ENCODE results near the gene SRC. TPM values are rescaled to one million over a fixed set of nuclear protein-coding genes. Genes with fewer than 3 reads are reported as not detected.

The SRC gene
- total RNA-seq, 3 donors from 2014 or later, result 111 to 155 (median 132) TPM

DNA sequence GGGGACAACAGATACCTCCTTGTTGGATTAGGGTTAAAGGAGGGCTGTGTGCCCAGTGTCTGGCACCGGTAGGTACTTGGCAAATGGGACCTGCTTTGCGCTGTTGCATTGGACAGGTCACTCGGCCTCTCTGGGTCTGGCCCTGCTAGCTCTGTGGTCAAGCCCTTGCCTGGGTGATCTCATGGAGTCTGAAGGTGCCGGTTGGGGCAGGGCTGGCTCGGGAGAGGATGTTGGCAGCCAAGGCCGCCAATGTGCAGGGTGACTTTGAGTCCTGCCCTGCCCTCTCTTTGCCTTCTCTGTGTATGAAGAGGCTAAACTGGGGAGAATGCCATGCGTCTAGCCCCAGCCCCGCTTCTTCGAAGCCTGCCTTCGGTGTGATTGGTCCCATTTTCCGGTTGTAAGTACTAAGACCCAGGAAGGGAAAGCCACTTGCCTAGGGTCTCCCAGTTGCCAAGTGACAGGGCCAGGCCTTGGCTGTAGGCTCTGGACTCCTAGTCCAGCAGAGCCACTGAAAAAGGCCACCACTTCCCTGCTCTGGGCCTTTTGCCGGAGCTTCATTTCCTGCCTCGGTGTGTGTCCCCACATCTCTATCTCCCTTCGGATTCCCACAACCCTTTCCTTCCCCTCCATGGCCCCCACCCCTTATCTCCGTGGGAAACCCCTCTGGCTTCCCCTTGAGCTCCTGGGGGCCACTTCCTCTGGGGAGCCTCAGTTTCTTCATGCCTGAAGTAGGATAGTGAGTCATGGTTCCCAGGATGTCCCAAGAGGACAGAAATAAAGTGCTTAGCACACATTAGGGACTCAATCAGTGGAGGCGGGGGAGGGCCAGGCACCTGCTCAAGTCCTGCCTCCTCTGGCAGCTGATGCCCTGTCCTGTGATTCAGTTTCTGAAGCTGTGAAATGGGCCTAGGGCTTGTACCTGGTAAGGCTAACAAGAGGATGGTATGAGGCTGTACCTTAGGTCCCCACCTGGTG lies 3.9 kb downstream of the SRC start:
- TF ChIP-seq, protein P1, sequence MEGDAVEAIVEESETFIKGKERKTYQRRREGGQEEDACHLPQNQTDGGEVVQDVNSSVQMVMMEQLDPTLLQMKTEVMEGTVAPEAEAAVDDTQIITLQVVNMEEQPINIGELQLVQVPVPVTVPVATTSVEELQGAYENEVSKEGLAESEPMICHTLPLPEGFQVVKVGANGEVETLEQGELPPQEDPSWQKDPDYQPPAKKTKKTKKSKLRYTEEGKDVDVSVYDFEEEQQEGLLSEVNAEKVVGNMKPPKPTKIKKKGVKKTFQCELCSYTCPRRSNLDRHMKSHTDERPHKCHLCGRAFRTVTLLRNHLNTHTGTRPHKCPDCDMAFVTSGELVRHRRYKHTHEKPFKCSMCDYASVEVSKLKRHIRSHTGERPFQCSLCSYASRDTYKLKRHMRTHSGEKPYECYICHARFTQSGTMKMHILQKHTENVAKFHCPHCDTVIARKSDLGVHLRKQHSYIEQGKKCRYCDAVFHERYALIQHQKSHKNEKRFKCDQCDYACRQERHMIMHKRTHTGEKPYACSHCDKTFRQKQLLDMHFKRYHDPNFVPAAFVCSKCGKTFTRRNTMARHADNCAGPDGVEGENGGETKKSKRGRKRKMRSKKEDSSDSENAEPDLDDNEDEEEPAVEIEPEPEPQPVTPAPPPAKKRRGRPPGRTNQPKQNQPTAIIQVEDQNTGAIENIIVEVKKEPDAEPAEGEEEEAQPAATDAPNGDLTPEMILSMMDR (IDR thresholded peaks at IDR 0.05), result no peak
- intact Hi-C loops (cut with DNase I, micrococcal nuclease), result no loop called here
- H3K4me3 ChIP-seq, result no peak overlapping the region
- DNase-seq (no peak), ATAC-seq (no peak)
- peaks cover 30% of the 10 kb centered on the region for H3K4me1 ChIP-seq (ENCODE audit: low read depth)
- no peaks in the 10 kb centered on the region for H3K9me3 ChIP-seq
- H3K36me3 ChIP-seq (ENCODE audit: low read depth), result no peaks in the 10 kb centered on the region

DNA sequence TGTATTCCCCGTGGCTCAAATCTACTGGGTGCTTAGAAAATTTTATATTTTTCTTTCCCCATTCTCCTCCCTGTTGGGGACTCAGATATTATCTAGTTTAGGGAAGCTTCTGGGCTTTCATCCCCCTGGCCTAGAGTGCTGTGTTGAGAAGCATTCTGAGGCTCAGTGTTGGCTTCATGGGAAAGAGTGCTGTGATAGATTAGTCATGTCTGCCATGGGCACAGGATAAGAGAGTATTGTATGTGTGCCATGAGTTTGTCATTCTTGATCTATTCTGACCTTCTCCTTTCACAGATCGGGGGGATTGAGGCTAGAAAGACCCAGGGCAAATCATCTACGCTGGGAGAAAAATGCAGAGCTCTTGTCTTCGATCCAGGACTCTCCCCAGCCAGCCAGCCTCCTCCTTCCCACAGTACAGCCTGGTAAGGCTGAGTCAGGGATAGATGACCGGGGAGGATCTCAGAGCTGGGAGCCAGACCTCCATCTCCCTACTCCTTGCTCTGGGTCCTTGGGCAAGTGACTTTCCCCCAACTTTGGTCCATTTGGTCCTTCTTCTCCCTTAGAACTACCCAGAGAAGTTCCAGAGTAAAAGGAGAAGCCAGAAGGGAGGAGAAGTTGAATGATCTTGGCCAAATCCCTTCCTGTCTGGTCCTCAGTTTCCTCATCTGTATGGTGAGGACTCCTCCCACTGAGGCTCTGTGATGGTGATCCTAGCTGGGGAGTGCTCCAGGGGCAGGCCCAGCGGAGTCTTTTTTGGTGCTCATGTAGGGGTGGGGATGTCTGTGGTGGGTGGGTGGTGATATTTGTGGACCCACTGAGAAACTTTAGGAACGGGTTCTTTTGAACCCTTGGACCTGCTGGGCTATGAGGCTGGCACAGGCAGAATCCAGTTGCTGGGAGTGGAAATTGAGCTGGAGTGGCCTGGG lies 5.0 kb downstream of the SRC start:
- Histone ChIP-seq H3K4me1 (ENCODE audit: low read depth) (peaks cover 33% of the 10 kb centered on the region), H3K36me3 (ENCODE audit: low read depth) (no peaks in the 10 kb centered on the region), H3K9me3 (no peaks in the 10 kb centered on the region), H3K4me3 (no peak overlapping the region)
- TF ChIP-seq, protein P1 (IDR thresholded peaks at IDR 0.05), result no peak
- DNase-seq, result no peak
- ATAC-seq, result no peak
- intact Hi-C loops (cut with DNase I, micrococcal nuclease), result no loop called here

DNA sequence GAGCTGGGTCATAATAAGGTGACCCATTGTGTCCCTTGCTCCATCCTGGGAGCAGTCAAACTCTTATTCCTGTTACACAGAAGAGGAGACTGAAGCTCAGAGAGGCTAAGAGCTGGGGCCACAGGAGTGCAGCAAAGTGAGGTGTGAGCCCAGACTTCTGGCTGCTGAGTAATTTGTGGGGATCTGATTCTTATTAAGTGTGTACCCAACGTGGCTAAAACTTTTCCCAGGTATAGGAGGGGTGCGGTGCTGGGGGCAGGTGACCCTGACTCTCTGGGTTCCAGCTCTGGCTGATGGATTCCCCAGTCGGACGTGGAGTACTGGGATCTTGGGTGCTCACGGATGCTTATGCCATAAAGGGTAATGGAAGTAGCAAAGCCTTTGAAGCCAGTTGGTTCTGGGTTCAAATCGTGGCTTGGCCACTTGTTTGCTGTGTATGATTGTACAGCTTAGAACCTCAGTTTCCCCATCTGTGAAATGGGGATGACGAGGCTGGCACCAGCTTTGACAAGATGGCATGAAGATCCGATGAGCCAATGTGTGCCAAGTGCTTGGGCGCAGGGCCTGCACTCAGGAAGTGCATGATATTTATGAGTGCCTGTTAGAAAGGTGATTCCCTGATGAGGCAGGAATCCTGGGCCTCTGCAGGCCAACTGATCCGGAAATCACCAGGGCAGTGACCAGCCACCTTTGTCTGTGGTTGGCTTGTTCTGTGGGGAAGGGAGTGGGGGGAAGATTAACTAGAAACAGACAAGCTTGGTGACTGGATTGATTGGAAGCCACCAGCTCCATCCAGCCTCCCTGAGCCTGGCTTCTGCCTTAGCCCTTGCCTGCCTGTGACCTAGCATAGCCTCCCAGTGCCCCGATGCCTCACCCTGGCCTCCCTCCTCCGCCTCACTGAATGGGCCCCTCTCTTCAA lies 6.0 kb downstream of the SRC start:
- intact Hi-C loops (cut with DNase I, micrococcal nuclease), result no loop called here
- DNase-seq, result no peak
- Histone ChIP-seq H3K4me3 (no peak overlapping the region), H3K9me3 (no peaks in the 10 kb centered on the region), H3K4me1 (ENCODE audit: low read depth) (peaks cover 28% of the 10 kb centered on the region), H3K36me3 (ENCODE audit: low read depth) (no peaks in the 10 kb centered on the region)
- TF ChIP-seq, protein P1 (IDR thresholded peaks at IDR 0.05), result no peak
- ATAC-seq, result no peak

DNA sequence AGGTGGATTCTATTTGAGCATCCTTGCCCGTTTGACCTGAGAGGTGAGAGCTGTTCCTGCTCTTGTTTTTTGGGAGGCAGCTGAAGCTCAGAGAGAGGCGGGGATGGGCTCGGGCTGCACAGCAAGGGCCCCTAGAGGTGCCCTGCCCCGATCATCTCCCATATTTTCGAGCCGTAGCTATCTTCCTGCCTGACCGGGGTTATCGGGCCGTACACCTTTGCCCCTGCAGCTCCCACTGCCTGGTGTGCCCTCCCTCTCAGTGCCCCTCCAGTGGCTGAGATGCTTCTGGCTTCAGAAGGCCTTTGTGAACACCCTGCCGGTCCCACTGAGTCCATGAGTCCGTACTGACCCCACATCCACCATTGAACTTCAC lies 6.7 kb downstream of the SRC start:
- TF ChIP-seq, protein P1 (IDR thresholded peaks at IDR 0.05), result no peak
- no peak for ATAC-seq
- no peaks in the 10 kb centered on the region for H3K9me3 ChIP-seq
- no peaks in the 10 kb centered on the region for H3K36me3 ChIP-seq (ENCODE audit: low read depth)
- intact Hi-C loops (cut with DNase I, micrococcal nuclease), result no loop called here
- H3K4me1 ChIP-seq (ENCODE audit: low read depth), result peaks cover 22% of the 10 kb centered on the region
- DNase-seq, result no peak
- no peak overlapping the region for H3K4me3 ChIP-seq

Measured in mucosa of descending colon (tissue), 3 donors.